Measurements from ENCODE around the gene DNAH17.

Gene DNAH17

GRCh38 chr17:78572239-78573205 lies 4.7 kb downstream of the DNAH17 start:
- no peak for DNase-seq (ENCODE audit: low read depth in 3 of 3)

DNA sequence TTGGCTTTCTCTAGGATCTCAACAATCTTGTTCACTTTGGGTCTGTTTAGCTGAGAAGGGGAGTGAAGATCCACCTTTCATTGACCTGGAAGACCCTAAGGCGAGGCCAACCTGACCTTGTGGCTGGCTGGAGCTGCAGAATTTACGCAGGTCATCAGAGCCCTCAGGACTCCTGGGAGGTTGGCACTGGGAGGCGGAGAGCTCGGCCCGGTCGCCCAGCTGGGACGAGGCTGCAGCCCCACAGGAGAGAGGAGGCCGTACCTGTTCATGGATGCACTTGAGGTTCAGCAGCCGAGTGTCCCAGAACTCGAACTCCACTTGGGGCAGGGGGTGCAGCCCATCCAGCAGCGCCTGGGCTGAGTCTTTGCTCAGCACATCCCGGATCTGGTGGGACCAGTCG lies 5.9 kb downstream of the DNAH17 start:
- no peak for DNase-seq (ENCODE audit: low read depth in 3 of 3)

- DNase-seq (ENCODE audit: low read depth in 3 of 3), result no peak
These were observed 8.6 kb downstream of the DNAH17 start for GRCh38 chr17:78568494-78569115.

DNA sequence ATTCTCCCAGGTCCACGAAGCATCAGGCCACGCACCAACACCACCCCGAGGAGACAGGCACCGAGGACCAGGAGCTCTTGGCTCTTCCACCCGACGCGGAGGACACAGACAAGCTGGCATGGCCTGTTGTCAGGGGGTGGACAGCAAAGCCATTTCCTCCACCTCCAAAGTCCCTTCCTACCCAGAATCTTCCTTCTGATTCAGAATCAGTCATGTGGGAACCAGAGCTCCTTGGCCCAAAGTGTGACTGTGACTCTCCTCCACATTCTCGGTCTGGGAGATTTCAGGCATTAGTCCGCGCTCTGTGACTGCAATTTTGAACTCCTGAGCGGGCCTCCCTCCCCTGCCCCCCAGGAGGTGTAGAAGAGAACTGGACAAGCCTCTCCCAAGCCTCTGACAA lies 9.2 kb downstream of the DNAH17 start:
- DNase-seq (ENCODE audit: low read depth in 3 of 3), result no peak

- DNase-seq (ENCODE audit: low read depth in 3 of 3), result no peak
These were observed 10.2 kb downstream of the DNAH17 start for GRCh38 chr17:78566947-78567346.

GRCh38 chr17:78563189-78564145 lies 13.7 kb downstream of the DNAH17 start:
- no peak for DNase-seq (ENCODE audit: low read depth in 3 of 3)

- DNase-seq (ENCODE audit: low read depth in 3 of 3), result no peak
These were observed 14.5 kb downstream of the DNAH17 start for GRCh38 chr17:78562734-78563133.

DNA sequence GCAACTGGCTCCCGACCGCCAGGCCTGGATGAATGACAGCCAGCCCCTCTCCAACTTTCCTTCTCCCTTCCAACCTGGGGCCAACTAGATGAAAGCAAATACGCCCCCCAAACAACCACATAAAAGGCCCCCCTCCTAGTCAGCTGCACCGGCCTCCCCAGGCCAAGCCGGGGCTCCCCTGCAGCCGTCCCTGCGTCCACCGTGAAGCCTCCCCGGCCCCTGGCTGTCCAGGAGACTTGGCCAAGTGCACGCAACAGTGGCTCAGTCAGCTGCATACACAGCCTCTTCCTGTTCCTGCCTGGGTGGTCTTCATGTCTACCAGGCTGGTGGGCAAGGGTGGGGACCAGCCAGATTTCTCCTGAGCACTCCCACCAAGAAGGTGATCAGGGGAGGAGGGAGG lies 16.0 kb downstream of the DNAH17 start:
- no peak for DNase-seq (ENCODE audit: low read depth in 3 of 3)

- DNase-seq (ENCODE audit: low read depth in 3 of 3), result no peak
These were observed 16.5 kb downstream of the DNAH17 start for GRCh38 chr17:78560731-78561130.

GRCh38 chr17:78559749-78560368 lies 17.3 kb downstream of the DNAH17 start:
- DNase-seq (ENCODE audit: low read depth in 3 of 3), result peak in 1 of 3 experiments; percentile 14

DNA sequence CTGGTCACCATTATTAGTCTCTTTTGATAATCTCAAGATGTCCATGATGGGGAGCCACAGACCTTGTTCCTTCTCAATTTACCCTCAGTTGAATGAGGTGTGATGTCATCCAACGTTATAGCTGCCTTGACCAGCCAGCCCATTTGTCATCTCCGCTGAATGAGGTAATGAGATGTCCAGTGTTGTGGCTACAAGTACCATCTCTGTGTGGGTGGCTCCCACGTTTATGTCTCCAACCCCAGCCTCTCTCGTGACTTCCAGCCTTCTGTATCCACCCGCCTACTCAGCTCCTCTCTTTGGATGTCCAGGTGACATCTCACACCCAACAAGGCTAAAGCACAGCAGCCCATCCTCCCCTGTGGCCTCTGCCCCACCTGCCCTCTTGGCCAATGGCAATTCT lies 18.2 kb downstream of the DNAH17 start:
- DNase-seq (ENCODE audit: low read depth in 3 of 3), result no peak

DNA sequence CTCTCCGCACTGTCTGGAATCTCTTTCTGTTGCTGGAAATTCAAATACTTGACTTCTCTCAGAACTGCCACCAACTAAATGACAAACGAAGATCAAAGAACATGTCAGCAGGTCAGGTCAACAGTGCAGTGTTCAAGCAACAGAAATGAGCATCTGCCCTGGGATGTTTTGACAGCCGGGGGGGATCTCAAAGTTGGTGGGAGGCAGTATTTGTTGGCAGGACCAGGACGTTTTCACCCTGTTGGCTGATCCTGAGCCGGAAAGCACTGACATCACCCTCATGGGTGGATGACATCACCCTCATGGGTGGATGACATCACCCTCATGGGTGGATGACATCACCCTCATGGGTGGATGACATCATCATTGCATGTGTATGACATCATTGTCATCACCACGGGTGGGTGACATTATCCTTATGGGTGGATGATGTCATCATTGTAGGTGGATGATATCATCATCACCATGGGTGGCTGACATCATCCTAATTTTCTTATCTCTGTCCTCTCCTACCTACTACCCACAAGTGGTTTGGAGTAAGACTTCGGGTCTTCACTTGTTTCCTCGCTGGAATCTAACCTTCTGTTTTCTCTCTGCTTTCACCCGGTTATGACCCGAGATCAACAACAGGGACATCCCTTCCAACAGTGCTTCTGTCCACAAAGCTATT lies 18.9 kb downstream of the DNAH17 start:
- no peak for DNase-seq (ENCODE audit: low read depth in 3 of 3)

- no peak for DNase-seq (ENCODE audit: low read depth in 3 of 3)
These were observed 19.6 kb downstream of the DNAH17 start for GRCh38 chr17:78557598-78558039.

DNA sequence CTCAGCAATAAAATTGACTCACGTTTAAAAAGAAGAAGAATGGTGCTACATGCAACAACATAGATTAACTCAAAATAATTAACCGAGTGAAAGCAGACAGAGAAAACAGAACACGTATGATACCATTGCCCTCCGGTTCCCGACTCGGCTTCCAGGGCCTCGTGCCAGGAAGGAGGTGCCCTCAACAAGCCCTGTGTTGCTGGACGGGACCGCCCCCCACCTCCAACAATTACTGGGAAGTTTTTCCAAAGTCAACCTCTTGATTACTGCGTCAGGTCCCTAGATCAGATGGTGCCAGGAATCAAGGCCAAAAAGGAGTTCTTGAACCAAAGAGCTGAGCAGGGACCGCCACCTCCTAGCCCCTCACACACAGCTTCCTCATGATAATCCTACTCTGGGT lies 20.4 kb downstream of the DNAH17 start:
- DNase-seq (ENCODE audit: low read depth in 3 of 3), result no peak

DNA sequence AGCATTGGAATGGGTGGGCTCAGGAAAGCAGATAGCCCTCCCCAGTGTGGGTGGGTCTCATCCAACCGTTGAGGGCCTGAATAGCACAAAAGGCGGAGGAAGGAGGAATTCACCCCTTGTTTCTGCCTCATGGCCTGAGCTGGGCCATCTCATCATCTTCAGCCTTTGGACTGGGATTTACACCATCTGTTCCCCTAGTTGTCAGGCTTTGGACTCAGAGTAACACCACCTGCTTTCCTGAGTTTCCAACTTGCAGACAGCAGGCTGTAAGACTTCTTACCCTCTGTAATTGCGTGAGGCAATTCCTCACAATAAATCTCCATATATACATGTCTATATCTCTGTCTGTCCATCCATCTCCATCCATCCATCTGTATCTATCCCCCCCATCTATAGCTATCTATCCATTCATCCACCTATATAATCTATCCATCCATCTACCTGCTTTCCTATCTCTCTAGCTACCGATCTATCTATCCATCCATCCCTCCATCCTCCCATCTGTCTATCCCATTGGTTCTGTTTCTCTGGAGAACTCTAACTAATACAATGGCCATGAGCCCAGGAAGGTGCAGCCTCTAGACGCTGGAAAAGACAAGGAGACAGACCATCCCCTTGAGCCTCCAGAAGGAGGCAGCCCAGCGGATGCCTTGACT lies 21.3 kb downstream of the DNAH17 start:
- DNase-seq (ENCODE audit: low read depth in 3 of 3), result no peak

- DNase-seq (ENCODE audit: low read depth in 3 of 3), result no peak
These were observed 26.7 kb downstream of the DNAH17 start for GRCh38 chr17:78550464-78550863.

GRCh38 chr17:78548725-78549124 lies 28.5 kb downstream of the DNAH17 start:
- DNase-seq (ENCODE audit: low read depth in 3 of 3), result no peak

GRCh38 chr17:78547035-78547434 lies 30.2 kb downstream of the DNAH17 start:
- no peak for DNase-seq (ENCODE audit: low read depth in 3 of 3)

DNA sequence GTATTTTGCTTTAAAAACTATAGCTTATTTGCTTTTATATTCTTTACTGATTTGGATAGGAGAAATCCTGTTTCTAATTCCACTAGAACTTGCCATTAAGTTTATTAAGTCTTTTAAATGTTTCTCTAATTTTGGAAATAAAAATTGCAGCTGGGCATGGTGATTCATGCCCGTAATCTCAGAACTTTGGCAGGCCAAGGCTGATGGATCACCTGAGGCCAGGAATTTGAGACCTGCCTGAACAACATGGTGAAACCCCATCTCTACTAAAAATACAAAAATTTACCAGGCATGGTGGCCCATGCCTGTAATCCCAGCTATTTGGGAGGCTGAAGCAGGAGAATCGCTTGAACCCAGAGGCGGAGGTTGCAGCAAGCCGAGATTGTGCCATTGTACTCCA lies 30.7 kb downstream of the DNAH17 start:
- no peak for DNase-seq (ENCODE audit: low read depth in 3 of 3)
